Measurements from ENCODE around the gene PRPF38A.

- no peak for TF ChIP-seq CTCF (IDR thresholded peaks at IDR 0.05; ENCODE audit: low read depth, low read length)
- no peak for TF ChIP-seq MAX (IDR thresholded peaks at IDR 0.05; ENCODE audit: low read depth, low read length)
- no peak for TF ChIP-seq POLR2A (IDR thresholded peaks at IDR 0.05; ENCODE audit: extremely low read depth, insufficient read length)
- no peak for TF ChIP-seq MYC (IDR thresholded peaks at IDR 0.05; ENCODE audit: low read depth, low read length)
These were observed 20.4 kb downstream of the PRPF38A start for GRCh38 chr1:52424813-52425212.

All from NB4 (cell line).